CD14-positive monocyte (primary cell): ENCODE results near the gene DCD. TPM values are rescaled to one million over a fixed set of nuclear protein-coding genes. Genes with fewer than 3 reads are reported as not detected.
"Not testable (repeated sequence)": the region's sequence is repeated elsewhere in the genome, so short reads cannot be mapped to it uniquely, and the experiment has no call there.

Experiments
- DNase-seq, 3 donors: peaks; one replicate each; pipeline ENCODE4 v3.0.0-alpha.2; 2011 to 2022
- H2AFZ ChIP-seq: 2 replicates; pipeline ENCODE4 v1.6.0; 2012; ENCODE audit warnings: mild to moderate bottlenecking, low read depth, low read length, inconsistent platforms; ENCODE audit not compliant: insufficient read depth, poor library complexity, severe bottlenecking
- H3K27ac ChIP-seq, 2 donors: 1 replicate in 1 of 2; 2 replicates in 1 of 2; pipeline ENCODE4 v1.5.1; 2012 to 2013; ENCODE audit warnings: low read length in 2 of 2, control low read depth in 1 of 2, inconsistent platforms in 1 of 2, low read depth in 1 of 2, mild to moderate bottlenecking in 1 of 2
- H3K27me3 ChIP-seq, 2 donors: one replicate each; pipeline versions ENCODE4 v1.6.0 to v1.6.1; 2011 to 2013; ENCODE audit warnings: low read length in 2 of 2; ENCODE audit not compliant: control insufficient read depth in 2 of 2, insufficient read depth in 2 of 2
- H3K36me3 ChIP-seq, 2 donors: replicated peaks in 1 of 2; 1 replicate in 1 of 2; 2 replicates in 1 of 2; pipeline versions ENCODE4 v1.5.1 to v1.6.1; 2012 to 2013; ENCODE audit warnings: low read length in 2 of 2, control low read depth in 1 of 2, inconsistent platforms in 1 of 2, mild to moderate bottlenecking in 1 of 2; ENCODE audit not compliant: insufficient read depth in 2 of 2, control insufficient read depth in 1 of 2
- H3K4me1 ChIP-seq, 2 donors: 1 replicate in 1 of 2; 2 replicates in 1 of 2; pipeline versions ENCODE4 v1.5.1 to v1.6.1; 2012 to 2013; ENCODE audit warnings: low read length in 2 of 2, control low read depth in 1 of 2, inconsistent platforms in 1 of 2, mild to moderate bottlenecking in 1 of 2, moderate library complexity in 1 of 2; ENCODE audit not compliant: insufficient read depth in 2 of 2, control insufficient read depth in 1 of 2
- H3K4me2 ChIP-seq: replicated peaks from 2 replicates; pipeline ENCODE3; 2012; ENCODE audit warnings: low read length, moderate library complexity, mild to moderate bottlenecking; ENCODE audit not compliant: poor library complexity, severe bottlenecking; ENCODE audit errors: extremely low read depth
- H3K4me3 ChIP-seq, 3 experiments: fragments of 200-600 bp in 1 of 3; sonication (generic) in 1 of 3; replicated peaks in 1 of 3; 1 replicate in 2 of 3; 2 replicates in 1 of 3; pipeline ENCODE4 v1.5.1; 2011 to 2013; ENCODE audit warnings: low read length in 3 of 3, mild to moderate bottlenecking in 3 of 3, control low read depth in 2 of 3, low read depth in 2 of 3, inconsistent platforms in 1 of 3, moderate library complexity in 1 of 3
- H3K79me2 ChIP-seq: 2 replicates; pipeline ENCODE4 v1.6.0; 2012; ENCODE audit warnings: mild to moderate bottlenecking, control low read depth, inconsistent platforms, low read length, moderate library complexity; ENCODE audit not compliant: insufficient read depth
- H3K9ac ChIP-seq: 2 replicates; pipeline ENCODE4 v1.6.0; 2017; ENCODE audit warnings: low read length, mild to moderate bottlenecking; ENCODE audit not compliant: insufficient read depth, poor library complexity, severe bottlenecking
- H3K9me3 ChIP-seq, 2 donors: replicated peaks in 1 of 2; 1 replicate in 1 of 2; 2 replicates in 1 of 2; pipeline versions ENCODE4 v1.5.1 to v1.6.1; 2012 to 2013; ENCODE audit warnings: low read length in 2 of 2, control low read depth in 1 of 2; ENCODE audit not compliant: control insufficient read depth in 1 of 2, insufficient read depth in 1 of 2
- H4K20me1 ChIP-seq: 2 replicates; pipeline ENCODE4 v1.6.0; 2012; ENCODE audit warnings: mild to moderate bottlenecking, low read length, control low read depth, moderate library complexity; ENCODE audit not compliant: insufficient read depth
- H3K27ac Mint-ChIP-seq, 7 donors: one replicate each; pipeline ENCODE4 v1.8.0; 2020; ENCODE audit warnings: mild to moderate bottlenecking in 7 of 7, mixed read lengths in 7 of 7, moderate library complexity in 6 of 7, inconsistent platforms in 2 of 7
- H3K27me3 Mint-ChIP-seq, 3 donors: one replicate each; pipeline ENCODE4 v1.8.0; 2021 to 2022; ENCODE audit warnings: low read depth in 3 of 3, mild to moderate bottlenecking in 3 of 3, mixed read lengths in 3 of 3, moderate library complexity in 3 of 3, inconsistent platforms in 1 of 3
- H3K36me3 Mint-ChIP-seq, 2 donors: one replicate each; pipeline ENCODE4 v1.8.0; 2020; ENCODE audit warnings: mixed read lengths in 2 of 2, inconsistent platforms in 1 of 2, mild to moderate bottlenecking in 1 of 2
- H3K4me1 Mint-ChIP-seq: one replicate; pipeline ENCODE4 v1.8.0; 2020; ENCODE audit warnings: mild to moderate bottlenecking, mixed read lengths
- H3K4me3 Mint-ChIP-seq, 2 donors: one replicate each; pipeline ENCODE4 v1.8.0; 2020; ENCODE audit warnings: mild to moderate bottlenecking in 2 of 2, mixed read lengths in 2 of 2, moderate library complexity in 1 of 2
- H3K9me3 Mint-ChIP-seq, 7 donors: one replicate each; pipeline ENCODE4 v1.8.0; 2020 to 2022; ENCODE audit warnings: mixed read lengths in 7 of 7, mild to moderate bottlenecking in 6 of 7, moderate library complexity in 6 of 7, inconsistent platforms in 2 of 7
- CTCF ChIP-seq: fragments of 200-600 bp; IDR thresholded peaks from one replicate; pipeline ENCODE4 v1.8.0; 2022; ENCODE audit warnings: antibody characterized with exemption, mild to moderate bottlenecking
- WGBS: methylation state at CpG from one replicate; pipeline ENCODE4 v1.1.5; 2013; ENCODE audit warnings: missing lambda C conversion rate; ENCODE audit not compliant: insufficient coverage; 5-methylcytosine and 5-hydroxymethylcytosine counted together
- intact Hi-C, 2 donors: fragments of 100-400 bp; cut with micrococcal nuclease; formaldehyde crosslinking; loops; one replicate each; pipeline versions ENCODE4 v1.15.0 to v1.15.1; 2023
- polyA plus RNA-seq, 3 donors: library from polyadenylated mRNA; depleted of rRNA in 1 of 3; unstranded in 2 of 3; stranded (reverse) in 1 of 3; fragments of 300-500 nt in 2 of 3; fragments of >200 nt in 1 of 3; fragmentation: Illumina TruSeq in 2 of 3; gene quantifications; 1 replicate in 2 of 3; 2 replicates in 1 of 3; pipeline ENCODE4 v1.2.3, GENCODE V29; 2012 to 2021

The DCD gene
- polyA plus RNA-seq, 3 donors, result not detected

GRCh38 chr12:54666008-54666407 lies 17.8 kb upstream of the DCD start:
- Histone ChIP-seq H3K27ac (no peak overlapping the region), H3K4me2 (no peak overlapping the region), H3K4me3 (no peak overlapping the region), H3K4me1 (no peaks in the 10 kb centered on the region), H3K79me2 (no peaks in the 10 kb centered on the region), H3K27me3 (peaks cover 3 to 5% of the 10 kb centered on the region in 2 donors), H2AFZ (no peak overlapping the region), H3K9me3 (no peaks in the 10 kb centered on the region), H4K20me1 (no peaks in the 10 kb centered on the region), H3K36me3 (no peaks in the 10 kb centered on the region), H3K9ac (no peak overlapping the region)
- TF ChIP-seq CTCF, result no peak
- WGBS, result no CpG with 5 or more reads among the region's 3 CpGs
- Mint-ChIP-seq H3K4me3 (no peak overlapping the region), H3K9me3 (no peaks in the 10 kb centered on the region), H3K27ac (no peak overlapping the region), H3K36me3 (no peaks in the 10 kb centered on the region), H3K4me1 (no peaks in the 10 kb centered on the region), H3K27me3 (peaks cover 0 to 6% (median 0%) of the 10 kb centered on the region in 3 donors)
- DNase-seq, result no peak
- intact Hi-C loops, result no loop called here

GRCh38 chr12:54665022-54665635 lies 17.0 kb upstream of the DCD start:
- H3K4me3 ChIP-seq, H2AFZ ChIP-seq, H3K4me1 Mint-ChIP-seq, H3K79me2 ChIP-seq, H3K9ac ChIP-seq, H3K36me3 Mint-ChIP-seq, H3K4me3 Mint-ChIP-seq, H3K27ac Mint-ChIP-seq, H3K27me3 ChIP-seq, H3K9me3 Mint-ChIP-seq, H3K4me1 ChIP-seq, H3K4me2 ChIP-seq, H3K27me3 Mint-ChIP-seq, H3K9me3 ChIP-seq, H4K20me1 ChIP-seq, H3K27ac ChIP-seq, H3K36me3 ChIP-seq, DNase-seq, intact Hi-C loops: not testable (repeated sequence)
- no CpG with 5 or more reads among the region's 3 CpGs for WGBS
